Measurements from ENCODE around the gene LRRC17.

- TF ChIP-seq SETDB1 (IDR thresholded peaks at IDR 0.05; ENCODE audit: insufficient read length, low read length) = no peak
- TF ChIP-seq, protein P1, sequence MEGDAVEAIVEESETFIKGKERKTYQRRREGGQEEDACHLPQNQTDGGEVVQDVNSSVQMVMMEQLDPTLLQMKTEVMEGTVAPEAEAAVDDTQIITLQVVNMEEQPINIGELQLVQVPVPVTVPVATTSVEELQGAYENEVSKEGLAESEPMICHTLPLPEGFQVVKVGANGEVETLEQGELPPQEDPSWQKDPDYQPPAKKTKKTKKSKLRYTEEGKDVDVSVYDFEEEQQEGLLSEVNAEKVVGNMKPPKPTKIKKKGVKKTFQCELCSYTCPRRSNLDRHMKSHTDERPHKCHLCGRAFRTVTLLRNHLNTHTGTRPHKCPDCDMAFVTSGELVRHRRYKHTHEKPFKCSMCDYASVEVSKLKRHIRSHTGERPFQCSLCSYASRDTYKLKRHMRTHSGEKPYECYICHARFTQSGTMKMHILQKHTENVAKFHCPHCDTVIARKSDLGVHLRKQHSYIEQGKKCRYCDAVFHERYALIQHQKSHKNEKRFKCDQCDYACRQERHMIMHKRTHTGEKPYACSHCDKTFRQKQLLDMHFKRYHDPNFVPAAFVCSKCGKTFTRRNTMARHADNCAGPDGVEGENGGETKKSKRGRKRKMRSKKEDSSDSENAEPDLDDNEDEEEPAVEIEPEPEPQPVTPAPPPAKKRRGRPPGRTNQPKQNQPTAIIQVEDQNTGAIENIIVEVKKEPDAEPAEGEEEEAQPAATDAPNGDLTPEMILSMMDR (tag by site-specific recombination; IDR thresholded peaks at IDR 0.05) = no peak
Measured at GRCh38 chr7:102897856-102898531, 14.8 kb upstream of the LRRC17 start.

All from HEK293 (cell line).